Common myeloid progenitor, CD34-positive (primary cell): ENCODE measurements around the gene ZBED5.

Experiments used
- CTCF ChIA-PET: fragments of 350-600 bp; sonication (Branson Sonifier 250); formaldehyde crosslinking; loops from one replicate; lab custom pipeline; 2021; ENCODE audit warnings: antibody characterized with exemption; lab: Charles Lee
- POLR2A ChIA-PET: fragments of 350-600 bp; sonication (Branson Sonifier 250); formaldehyde crosslinking; loops from one replicate; lab custom pipeline; 2021; ENCODE audit warnings: antibody characterized with exemption; lab: Charles Lee
- DNase-seq, 3 donors: peaks; one replicate each; pipeline versions ENCODE4 v3.0.0 to v3.0.0-alpha.2; 2013
- H3K27ac ChIP-seq, 2 experiments: 1 replicate in 1 of 2; 2 replicates in 1 of 2; pipeline ENCODE4 v1.7.0; 2013; ENCODE audit warnings: inconsistent platforms in 2 of 2, low read length in 2 of 2, mild to moderate bottlenecking in 2 of 2, low read depth in 1 of 2, moderate library complexity in 1 of 2; ENCODE audit not compliant: severe bottlenecking in 2 of 2, insufficient read depth in 1 of 2, poor library complexity in 1 of 2
- H3K27me3 ChIP-seq, 5 experiments: replicated peaks in 2 of 5; 1 replicate in 3 of 5; 2 replicates in 2 of 5; pipeline versions ENCODE4 v1.6.1 to v1.7.0; 2013; ENCODE audit warnings: low read length in 4 of 5, mild to moderate bottlenecking in 2 of 5, moderate library complexity in 2 of 5, inconsistent platforms in 1 of 5; ENCODE audit not compliant: insufficient read depth in 5 of 5, control insufficient read depth in 4 of 5
- H3K36me3 ChIP-seq, 4 experiments: 1 replicate in 2 of 4; 2 replicates in 2 of 4; pipeline versions ENCODE4 v1.6.1 to v1.7.0; 2013; ENCODE audit warnings: low read length in 3 of 4, control low read depth in 1 of 4, mild to moderate bottlenecking in 1 of 4; ENCODE audit not compliant: control insufficient read depth in 4 of 4, insufficient read depth in 4 of 4
- H3K4me1 ChIP-seq, 4 experiments: 1 replicate in 3 of 4; 2 replicates in 1 of 4; pipeline versions ENCODE4 v1.6.1 to v1.7.1; 2013; ENCODE audit warnings: low read length in 3 of 4, mild to moderate bottlenecking in 3 of 4, control low read depth in 1 of 4, inconsistent platforms in 1 of 4, moderate library complexity in 1 of 4; ENCODE audit not compliant: control insufficient read depth in 4 of 4, insufficient read depth in 4 of 4; ENCODE audit errors: control extremely low read depth in 1 of 4
- H3K4me3 ChIP-seq, 7 experiments: 1 replicate in 4 of 7; 2 replicates in 3 of 7; pipeline versions ENCODE4 v1.5.1 to v1.7.0; 2013; ENCODE audit warnings: mild to moderate bottlenecking in 7 of 7, low read length in 6 of 7, moderate library complexity in 6 of 7, inconsistent platforms in 2 of 7, low read depth in 2 of 7, control low read depth in 1 of 7; ENCODE audit not compliant: insufficient read depth in 4 of 7, control insufficient read depth in 1 of 7; ENCODE audit errors: extremely low read depth in 1 of 7
- H3K9me3 ChIP-seq, 5 experiments: 1 replicate in 4 of 5; 2 replicates in 1 of 5; pipeline versions ENCODE4 v1.6.1 to v1.7.1; 2013; ENCODE audit warnings: low read length in 4 of 5, mild to moderate bottlenecking in 2 of 5, inconsistent platforms in 1 of 5, low read depth in 1 of 5, moderate library complexity in 1 of 5; ENCODE audit not compliant: control insufficient read depth in 4 of 5, insufficient read depth in 2 of 5; ENCODE audit errors: control extremely low read depth in 1 of 5
- WGBS: methylation state at CpG from one replicate; pipeline ENCODE4 v1.1.5; 2013; ENCODE audit not compliant: insufficient coverage; 5-methylcytosine and 5-hydroxymethylcytosine counted together

ZBED5 gene

GRCh38 chr11:10856689-10857458, 979 bp downstream of the ZBED5 start:
- Histone ChIP-seq H3K27me3 (no peaks in the 10 kb centered on the region), H3K4me1 (peaks cover 11 to 26% (median 17%) of the 10 kb centered on the region in 4 experiments), H3K36me3 (peaks cover 10 to 36% (median 22%) of the 10 kb centered on the region in 4 experiments), H3K27ac (peak overlapping the region; percentile 89 to 96), H3K4me3 (peak overlapping the region; percentile 95 to 100 (median 99)), H3K9me3 (no peaks in the 10 kb centered on the region)
- DNase-seq, result peak; percentile 14 to 46 (median 36)
- POLR2A ChIA-PET, result interaction anchor here (0.6 to 3.0 kb wide), 5 partner anchors 18 to 61 kb away, joined by 3 to 47 read pairs (median 3); partner anchors contain the start of gene EIF4G2
- 6% methylated on average over 17 of the region's 17 CpGs for WGBS
- CTCF ChIA-PET, result interaction anchor here (1.0 to 2.6 kb wide), 5 partner anchors 9 to 936 kb away, joined by 3 to 13 read pairs (median 3); partner anchors contain the start of gene EIF4G2

DNA sequence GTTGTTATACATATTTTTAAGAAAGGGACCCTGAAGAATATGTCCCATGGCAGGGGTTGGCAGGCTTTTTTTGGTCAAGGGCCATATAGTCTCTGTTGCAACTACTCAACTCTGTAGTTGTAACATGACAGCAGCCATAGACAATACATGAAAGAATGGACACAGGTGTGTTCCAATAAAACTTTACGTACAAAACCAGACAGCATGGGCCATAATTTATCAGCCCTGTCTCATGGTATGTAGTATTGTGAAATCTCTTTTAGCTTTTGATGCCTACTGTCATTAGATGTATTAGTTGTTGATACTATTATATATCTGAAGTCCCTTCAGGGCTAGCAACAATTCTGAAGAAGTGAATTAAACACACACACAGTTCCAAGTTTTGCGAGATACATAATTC, 2.6 kb downstream of the ZBED5 start:
- ChIA-PET POLR2A (no interaction called here), CTCF (interaction anchor here (0.6 to 1.5 kb wide), 5 partner anchors 17 to 78 kb away, joined by 3 to 4 read pairs (median 3); no protein-coding TSS in a partner anchor)

GRCh38 chr11:10847960-10848860, 9.6 kb downstream of the ZBED5 start:
- peaks cover 3 to 17% (median 10%) of the 10 kb centered on the region in 4 experiments for H3K36me3 ChIP-seq
- 100% methylated on average over 2 of the region's 3 CpGs for WGBS
- H3K4me1 ChIP-seq, result no peaks in the 10 kb centered on the region
- H3K27me3 ChIP-seq, result no peaks in the 10 kb centered on the region
- ChIA-PET CTCF (interaction anchor here (0.6 to 1.7 kb wide), 8 partner anchors 9 to 86 kb away, joined by 3 to 9 read pairs (median 3); partner anchors contain the start of genes EIF4G2 and ZBED5), POLR2A (interaction anchor here (1.2 to 2.0 kb wide), 2 partner anchors 10 to 39 kb away, joined by 3 to 9 read pairs; partner anchors contain the start of gene EIF4G2)
- H3K27ac ChIP-seq, result no peak overlapping the region
- H3K9me3 ChIP-seq, result no peaks in the 10 kb centered on the region
- no peak for DNase-seq
- no peak overlapping the region for H3K4me3 ChIP-seq

More for the DNA sequence above, 2.6 kb downstream of the ZBED5 start:
- no CpG with 5 or more reads among the region's 2 CpGs for WGBS
- Histone ChIP-seq H3K4me1 (peaks cover 11 to 24% (median 17%) of the 10 kb centered on the region in 4 experiments), H3K27ac (no peak overlapping the region), H3K9me3 (no peaks in the 10 kb centered on the region), H3K4me3 (no peak overlapping the region), H3K36me3 (peaks cover 10 to 41% (median 24%) of the 10 kb centered on the region in 4 experiments), H3K27me3 (no peaks in the 10 kb centered on the region)
- no peak for DNase-seq

DNA sequence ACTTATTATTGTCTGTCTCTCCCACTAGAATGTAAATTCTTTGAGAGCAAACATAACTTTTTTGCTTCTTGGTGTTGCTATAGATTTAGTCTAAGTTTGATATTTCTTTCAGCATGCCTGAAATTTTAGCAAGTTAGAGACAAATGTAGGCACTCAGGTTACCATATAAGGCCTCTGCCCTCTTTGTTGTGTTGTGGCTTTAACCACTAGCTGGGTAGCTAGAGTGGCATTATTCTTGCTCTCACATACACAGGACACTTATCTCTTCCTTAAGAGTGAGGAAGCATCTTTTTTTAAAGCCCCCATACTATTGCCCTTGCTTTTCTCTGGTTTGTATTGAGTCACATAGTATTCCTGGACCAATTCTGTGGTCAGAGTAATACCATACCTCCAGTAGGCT, 11.2 kb downstream of the ZBED5 start:
- no peaks in the 10 kb centered on the region for H3K27me3 ChIP-seq
- no peaks in the 10 kb centered on the region for H3K4me1 ChIP-seq
- no peaks in the 10 kb centered on the region for H3K9me3 ChIP-seq
- ChIA-PET POLR2A (no interaction called here), CTCF (interaction anchor here (1.2 kb wide), 1 partner anchor 10 kb away, joined by 3 read pairs; no protein-coding TSS in a partner anchor)
- no peak overlapping the region for H3K4me3 ChIP-seq
- H3K36me3 ChIP-seq, result peaks cover 0 to 3% (median 1%) of the 10 kb centered on the region in 4 experiments
- no peak for DNase-seq
- H3K27ac ChIP-seq, result no peak overlapping the region

GRCh38 chr11:10845589-10845988, 12.3 kb downstream of the ZBED5 start:
- Histone ChIP-seq H3K27me3 (no peaks in the 10 kb centered on the region), H3K36me3 (no peaks in the 10 kb centered on the region), H3K4me1 (no peaks in the 10 kb centered on the region), H3K27ac (no peak overlapping the region), H3K9me3 (no peaks in the 10 kb centered on the region), H3K4me3 (no peak overlapping the region)
- ChIA-PET POLR2A (no interaction called here), CTCF (interaction anchor here (1.1 to 1.7 kb wide), 3 partner anchors 8 to 88 kb away, joined by 3 to 5 read pairs (median 3); no protein-coding TSS in a partner anchor)
- 100% methylated on average over 1 of the region's 2 CpGs for WGBS
- DNase-seq, result no peak

DNA sequence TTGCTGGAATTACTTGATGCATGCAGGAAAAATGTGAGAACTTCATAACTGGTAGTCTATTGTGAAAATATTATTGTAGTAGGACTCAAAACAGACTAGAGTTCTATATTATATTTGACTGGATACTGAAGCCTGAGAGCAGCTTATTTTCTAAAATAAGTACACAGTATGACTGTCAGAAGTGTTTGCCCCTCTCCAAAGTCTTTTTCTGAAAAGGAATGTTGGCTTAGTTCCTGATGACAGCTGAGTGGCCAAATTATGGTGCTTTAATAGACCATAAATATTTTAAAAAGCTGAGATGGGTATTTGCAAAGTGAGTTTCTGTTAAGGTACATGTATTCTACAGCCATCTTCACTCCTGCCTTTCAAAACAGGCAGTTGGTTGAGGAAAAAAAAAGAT, 13.1 kb downstream of the ZBED5 start:
- POLR2A ChIA-PET, result no interaction called here
- H3K4me1 ChIP-seq, result no peaks in the 10 kb centered on the region
- no peak for DNase-seq
- H3K9me3 ChIP-seq, result no peaks in the 10 kb centered on the region
- H3K27ac ChIP-seq, result no peak overlapping the region
- no peaks in the 10 kb centered on the region for H3K36me3 ChIP-seq
- H3K4me3 ChIP-seq, result no peak overlapping the region
- CTCF ChIA-PET, result interaction anchor here (0.8 to 1.7 kb wide), 4 partner anchors 8 to 89 kb away, joined by 3 to 5 read pairs (median 3); no protein-coding TSS in a partner anchor
- no peaks in the 10 kb centered on the region for H3K27me3 ChIP-seq
